GM06990 (cell line): ENCODE results near the gene CFAP20DC.
"Not testable (repeated sequence)": the region's sequence is repeated elsewhere in the genome, so short reads cannot be mapped to it uniquely, and the experiment has no call there.

Source experiments
- DNase-seq: peaks from one replicate; pipeline ENCODE4 v3.0.0-alpha.2; 2011; ENCODE audit not compliant: insufficient read length; ENCODE audit errors: extremely low read depth
- H3K27me3 ChIP-seq: replicated peaks from 2 replicates; pipeline ENCODE4 v1.6.0; 2011; ENCODE audit warnings: low read length; ENCODE audit not compliant: control insufficient read depth, insufficient read depth
- H3K36me3 ChIP-seq: 2 replicates; pipeline ENCODE4 v1.5.1; 2011; ENCODE audit warnings: low read length; ENCODE audit not compliant: control insufficient read depth, insufficient read depth
- H3K4me3 ChIP-seq: replicated peaks from 2 replicates; pipeline ENCODE4 v1.5.1; 2011; ENCODE audit warnings: low read depth, mild to moderate bottlenecking, control low read depth, low read length
- CTCF ChIP-seq: IDR thresholded peaks from 2 replicates; pipeline ENCODE4 v1.5.1; 2011; ENCODE audit warnings: low read length, control low read depth, mild to moderate bottlenecking, inconsistent platforms; ENCODE audit not compliant: insufficient read depth, poor library complexity, severe bottlenecking

Gene CFAP20DC

GRCh38 chr3:58719684-58720083 is 330.1 kb downstream of the CFAP20DC start:
- no peaks in the 10 kb centered on the region for H3K27me3 ChIP-seq
- no peak for TF ChIP-seq CTCF
- no peak for DNase-seq
- H3K4me3 ChIP-seq = no peak overlapping the region
- H3K36me3 ChIP-seq = no peaks in the 10 kb centered on the region

GRCh38 chr3:58713715-58714401 is 336.0 kb downstream of the CFAP20DC start:
- TF ChIP-seq CTCF = no peak
- no peaks in the 10 kb centered on the region for H3K36me3 ChIP-seq
- H3K27me3 ChIP-seq = no peaks in the 10 kb centered on the region

GRCh38 chr3:58711871-58712270 is 338.0 kb downstream of the CFAP20DC start:
- Histone ChIP-seq H3K27me3 (no peaks in the 10 kb centered on the region), H3K4me3 (no peak overlapping the region), H3K36me3 (no peaks in the 10 kb centered on the region)
- TF ChIP-seq CTCF = no peak
- DNase-seq = no peak

More at GRCh38 chr3:58713715-58714401, 336.0 kb downstream of the CFAP20DC start:
- no peak overlapping the region for H3K4me3 ChIP-seq
- DNase-seq = no peak

GRCh38 chr3:58708983-58709382 is 340.8 kb downstream of the CFAP20DC start:
- not testable (repeated sequence) for H3K4me3 ChIP-seq, H3K27me3 ChIP-seq, H3K36me3 ChIP-seq, DNase-seq

GRCh38 chr3:58708116-58708791 is 341.6 kb downstream of the CFAP20DC start:
- Histone ChIP-seq H3K4me3 (no peak overlapping the region), H3K27me3 (no peaks in the 10 kb centered on the region), H3K36me3 (no peaks in the 10 kb centered on the region)
- no peak for DNase-seq
- no peak for TF ChIP-seq CTCF

- DNase-seq = no peak
- Histone ChIP-seq H3K36me3 (no peaks in the 10 kb centered on the region), H3K4me3 (no peak overlapping the region), H3K27me3 (no peaks in the 10 kb centered on the region)
- TF ChIP-seq CTCF = no peak
Observed at GRCh38 chr3:58707390-58707930, 342.4 kb downstream of the CFAP20DC start.
